ENCODE measurements around the gene ANKMY2. TPM values are rescaled to one million over a fixed set of nuclear protein-coding genes. Genes with fewer than 3 reads are reported as not detected.

ANKMY2 gene
- total RNA-seq, 2 experiments from 2014 or later = 10.3 to 15.2 TPM

Other genes with a start within 250 kb of the ANKMY2 start
- gene CRPPA, start 224.2 kb downstream of the ANKMY2 start, total RNA-seq (2014; rRNA removed; shearing (Covaris generic)) = not detected in 2 replicates
- not detected in 2 replicates for gene CRPPA, start 224.2 kb downstream of the ANKMY2 start, total RNA-seq (2022)
- gene SOSTDC1, start 180.0 kb downstream of the ANKMY2 start, total RNA-seq (2014; rRNA removed; shearing (Covaris generic)) = not detected in 2 replicates
- gene SOSTDC1, start 180.0 kb downstream of the ANKMY2 start, total RNA-seq (2022) = not detected in 2 replicates
- not detected in 2 replicates for gene LRRC72, start 118.9 kb downstream of the ANKMY2 start, total RNA-seq (2014; rRNA removed; shearing (Covaris generic))
- not detected in 2 replicates for gene LRRC72, start 118.9 kb downstream of the ANKMY2 start, total RNA-seq (2022)
- gene BZW2, start 427 bp upstream of the ANKMY2 start, total RNA-seq (2014; rRNA removed; shearing (Covaris generic)) = 66.8 and 84.9 TPM in 2 replicates
- 75.2 and 81.6 TPM in 2 replicates for gene BZW2, start 427 bp upstream of the ANKMY2 start, total RNA-seq (2022)
- gene TSPAN13, start 108.0 kb upstream of the ANKMY2 start, total RNA-seq (2014; rRNA removed; shearing (Covaris generic)) = 4.5 and 5.0 TPM in 2 replicates
- gene TSPAN13, start 108.0 kb upstream of the ANKMY2 start, total RNA-seq (2022) = 12.2 and 14.1 TPM in 2 replicates
- gene AGR2, start 159.2 kb upstream of the ANKMY2 start, total RNA-seq (2014; rRNA removed; shearing (Covaris generic)) = not detected in 2 replicates
- not detected in 2 replicates for gene AGR2, start 159.2 kb upstream of the ANKMY2 start, total RNA-seq (2022)
- not detected in 2 replicates for gene AGR3, start 236.2 kb upstream of the ANKMY2 start, total RNA-seq (2014; rRNA removed; shearing (Covaris generic))
- not detected in 2 replicates for gene AGR3, start 236.2 kb upstream of the ANKMY2 start, total RNA-seq (2022)

All from OCI-LY7 (cell line).